Gastrocnemius medialis (tissue), 4 donors: ENCODE data around the gene EXOC2.

Experiments used
- POLR2A ChIP-seq, 2 donors: fragments of 450-650 bp; IDR thresholded peaks; one replicate each; pipeline ENCODE4 v1.6.1; 2017; ENCODE audit warnings: antibody characterized with exemption in 2 of 2, mild to moderate bottlenecking in 2 of 2, moderate library complexity in 2 of 2
- TF ChIP-seq, protein P1 (sequence below), 5 experiments: fragments of 450-650 bp in 3 of 5; fragments of 200-600 bp in 2 of 5; sonication (generic) in 2 of 5; IDR thresholded peaks in 4 of 5; conservative IDR thresholded peaks in 1 of 5; 1 replicate in 4 of 5; 2 replicates in 1 of 5; pipeline ENCODE4 v1.5.1; 2016 to 2019; ENCODE audit warnings: antibody characterized with exemption in 5 of 5, mild to moderate bottlenecking in 3 of 5, moderate library complexity in 3 of 5

DNA sequence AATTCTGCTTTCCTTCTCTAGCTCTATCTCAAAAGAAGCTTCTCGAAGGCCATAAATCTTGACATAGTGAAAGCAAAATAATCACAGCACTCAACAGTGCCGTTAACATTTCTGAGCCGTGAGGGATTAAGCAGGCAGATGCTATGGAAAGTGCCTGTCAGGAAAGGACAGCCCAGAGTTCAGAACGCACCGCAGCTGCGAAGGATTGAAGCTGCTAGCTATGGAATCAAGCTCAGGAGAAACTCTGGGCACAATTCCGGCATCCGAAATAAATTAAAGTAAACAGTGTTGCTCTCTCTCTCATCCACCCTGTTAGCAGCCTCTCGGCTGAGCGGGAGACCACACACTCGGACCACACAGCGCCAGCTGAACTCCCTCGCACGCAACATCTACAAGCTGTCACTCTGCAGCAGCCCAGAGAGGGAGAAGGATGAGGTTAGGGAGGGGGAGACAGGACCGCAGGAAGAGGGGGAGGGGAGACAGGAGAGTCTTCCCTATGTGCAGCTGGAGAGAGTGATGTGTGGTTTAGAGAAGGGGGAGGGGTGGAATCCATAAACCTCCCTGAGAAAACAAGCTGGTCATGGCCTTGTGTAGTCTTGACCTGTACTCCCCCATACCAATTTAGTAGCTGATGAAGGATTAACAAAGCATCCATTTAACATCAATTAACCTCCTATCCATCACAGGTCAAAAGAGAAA is 9.0 kb downstream of the EXOC2 start:
- TF ChIP-seq, protein P1, sequence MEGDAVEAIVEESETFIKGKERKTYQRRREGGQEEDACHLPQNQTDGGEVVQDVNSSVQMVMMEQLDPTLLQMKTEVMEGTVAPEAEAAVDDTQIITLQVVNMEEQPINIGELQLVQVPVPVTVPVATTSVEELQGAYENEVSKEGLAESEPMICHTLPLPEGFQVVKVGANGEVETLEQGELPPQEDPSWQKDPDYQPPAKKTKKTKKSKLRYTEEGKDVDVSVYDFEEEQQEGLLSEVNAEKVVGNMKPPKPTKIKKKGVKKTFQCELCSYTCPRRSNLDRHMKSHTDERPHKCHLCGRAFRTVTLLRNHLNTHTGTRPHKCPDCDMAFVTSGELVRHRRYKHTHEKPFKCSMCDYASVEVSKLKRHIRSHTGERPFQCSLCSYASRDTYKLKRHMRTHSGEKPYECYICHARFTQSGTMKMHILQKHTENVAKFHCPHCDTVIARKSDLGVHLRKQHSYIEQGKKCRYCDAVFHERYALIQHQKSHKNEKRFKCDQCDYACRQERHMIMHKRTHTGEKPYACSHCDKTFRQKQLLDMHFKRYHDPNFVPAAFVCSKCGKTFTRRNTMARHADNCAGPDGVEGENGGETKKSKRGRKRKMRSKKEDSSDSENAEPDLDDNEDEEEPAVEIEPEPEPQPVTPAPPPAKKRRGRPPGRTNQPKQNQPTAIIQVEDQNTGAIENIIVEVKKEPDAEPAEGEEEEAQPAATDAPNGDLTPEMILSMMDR (IDR thresholded peaks at IDR 0.05 in 4 of 5, conservative IDR thresholded peaks at IDR 0.05 in 1 of 5) = no peak
- no peak for TF ChIP-seq POLR2A (IDR thresholded peaks at IDR 0.05)
